EL (cell line): ENCODE measurements around the gene EIF5A2.
A peak's percentile ranks its signal among the peaks of the same experiment; 100 is the strongest.
"Not testable (repeated sequence)": the region's sequence is repeated elsewhere in the genome, so short reads cannot be mapped to it uniquely, and the experiment has no call there.

ENCODE experiments used
- DNase-seq: peaks from one replicate; pipeline ENCODE4 v3.0.0-alpha.2; 2016

The EIF5A2 gene

GRCh38 chr3:170908235-170909116, at the start of gene EIF5A2:
Gene EIF5A2 (minus strand): TSS chr3:170908637. CDS start chr3:170907806, 831 bp downstream.
- DNase-seq, result peak; percentile 95

- DNase-seq, result no peak
Observed at GRCh38 chr3:170956647-170957046, 48.2 kb upstream of the EIF5A2 start.

- DNase-seq, result no peak
Observed at GRCh38 chr3:170953736-170954135, 45.3 kb upstream of the EIF5A2 start.

GRCh38 chr3:170953229-170953628, 44.8 kb upstream of the EIF5A2 start:
- no peak for DNase-seq

- DNase-seq, result no peak
Observed at GRCh38 chr3:170949211-170949610, 40.8 kb upstream of the EIF5A2 start.

- DNase-seq, result no peak
Observed at GRCh38 chr3:170947018-170947769, 38.8 kb upstream of the EIF5A2 start.

GRCh38 chr3:170942011-170942410, 33.6 kb upstream of the EIF5A2 start:
- DNase-seq, result no peak

- no peak for DNase-seq
Observed at GRCh38 chr3:170941551-170941950, 33.1 kb upstream of the EIF5A2 start.

- not testable (repeated sequence) for DNase-seq
Observed at GRCh38 chr3:170933039-170933438, 24.6 kb upstream of the EIF5A2 start.

GRCh38 chr3:170923553-170923952, 15.1 kb upstream of the EIF5A2 start:
- not testable (repeated sequence) for DNase-seq

- no peak for DNase-seq
Observed at GRCh38 chr3:170918715-170919114, 10.3 kb upstream of the EIF5A2 start.

- no peak for DNase-seq
Observed at GRCh38 chr3:170914690-170915089, 6.3 kb upstream of the EIF5A2 start.

GRCh38 chr3:170914212-170914611, 5.8 kb upstream of the EIF5A2 start:
- no peak for DNase-seq

GRCh38 chr3:170911051-170911450, 2.6 kb upstream of the EIF5A2 start:
- no peak for DNase-seq

- DNase-seq, result no peak
Observed at GRCh38 chr3:170910542-170910941, 2.1 kb upstream of the EIF5A2 start.

GRCh38 chr3:170909129-170909903, 879 bp upstream of the EIF5A2 start:
- DNase-seq, result peak; percentile 94

GRCh38 chr3:170907637-170908234, 701 bp downstream of the EIF5A2 start:
- DNase-seq, result peak; percentile 33

GRCh38 chr3:170905862-170906261, 2.6 kb downstream of the EIF5A2 start:
- no peak for DNase-seq

GRCh38 chr3:170903123-170903522, 5.3 kb downstream of the EIF5A2 start:
- DNase-seq, result no peak

- DNase-seq, result no peak
Observed at GRCh38 chr3:170899455-170899854, 9.0 kb downstream of the EIF5A2 start.

- no peak for DNase-seq
Observed at GRCh38 chr3:170897978-170898377, 10.5 kb downstream of the EIF5A2 start.

- not testable (repeated sequence) for DNase-seq
Observed at GRCh38 chr3:170897199-170897598, 11.2 kb downstream of the EIF5A2 start.

- DNase-seq, result no peak
Observed at GRCh38 chr3:170896781-170897180, 11.7 kb downstream of the EIF5A2 start.
